ENCODE measurements around the gene CYP1B1. TPM values are rescaled to one million over a fixed set of nuclear protein-coding genes. Genes with fewer than 3 reads are reported as not detected.

CYP1B1 gene
- total RNA-seq, 4 donors from 2014 or later: 10.7 to 19.6 (median 12.8) TPM

GRCh38 chr2:38033646-38034045, 42.3 kb downstream of the CYP1B1 start:
- H3K4me1 ChIP-seq: peaks cover 8% of the 10 kb centered on the region
- DNase-seq (ENCODE audit: low spot score in 2 of 2): no peak
- TF ChIP-seq POLR2A (IDR thresholded peaks at IDR 0.05) (no peak), POLR2AphosphoS5 (IDR thresholded peaks at IDR 0.05) (no peak), EP300 (IDR thresholded peaks at IDR 0.05) (no peak), CTCF (IDR thresholded peaks at IDR 0.05) (no peak)
- H3K27ac ChIP-seq: no peak overlapping the region
- no peaks in the 10 kb centered on the region for H3K9me3 ChIP-seq
- no peak overlapping the region for H3K4me3 ChIP-seq
- 43% methylated on average over 2 of the region's 2 CpGs for WGBS
- peaks cover 19% of the 10 kb centered on the region for H3K27me3 ChIP-seq
- no peaks in the 10 kb centered on the region for H3K36me3 ChIP-seq

- WGBS: 91% methylated on average over 2 of the region's 2 CpGs
- Histone ChIP-seq H3K27me3 (peaks cover 12% of the 10 kb centered on the region), H3K27ac (no peak overlapping the region), H3K4me1 (peaks cover 1% of the 10 kb centered on the region), H3K9me3 (no peaks in the 10 kb centered on the region), H3K4me3 (no peak overlapping the region), H3K36me3 (no peaks in the 10 kb centered on the region)
- DNase-seq (ENCODE audit: low spot score in 2 of 2): no peak
- TF ChIP-seq CTCF (IDR thresholded peaks at IDR 0.05): no peak
- TF ChIP-seq POLR2AphosphoS5 (IDR thresholded peaks at IDR 0.05): no peak
- TF ChIP-seq EP300 (IDR thresholded peaks at IDR 0.05): no peak
- no peak for TF ChIP-seq POLR2A (IDR thresholded peaks at IDR 0.05)
Measured at GRCh38 chr2:38032946-38033345, 43.0 kb downstream of the CYP1B1 start.

GRCh38 chr2:38030635-38031355, 45.2 kb downstream of the CYP1B1 start:
- no peaks in the 10 kb centered on the region for H3K36me3 ChIP-seq
- no peaks in the 10 kb centered on the region for H3K27me3 ChIP-seq
- no peak overlapping the region for H3K27ac ChIP-seq
- TF ChIP-seq EP300 (IDR thresholded peaks at IDR 0.05): no peak
- TF ChIP-seq POLR2A (IDR thresholded peaks at IDR 0.05): no peak
- no peak for TF ChIP-seq CTCF (IDR thresholded peaks at IDR 0.05)
- no peak for TF ChIP-seq POLR2AphosphoS5 (IDR thresholded peaks at IDR 0.05)
- DNase-seq (ENCODE audit: low spot score in 2 of 2): no peak
- H3K4me1 ChIP-seq: no peaks in the 10 kb centered on the region
- no peaks in the 10 kb centered on the region for H3K9me3 ChIP-seq
- WGBS: 47% methylated on average over 1 of the region's 1 CpG
- no peak overlapping the region for H3K4me3 ChIP-seq

GRCh38 chr2:38029512-38029911, 46.4 kb downstream of the CYP1B1 start:
- H3K4me3 ChIP-seq: no peak overlapping the region
- no peaks in the 10 kb centered on the region for H3K4me1 ChIP-seq
- TF ChIP-seq EP300 (IDR thresholded peaks at IDR 0.05): no peak
- TF ChIP-seq POLR2AphosphoS5 (IDR thresholded peaks at IDR 0.05): no peak
- TF ChIP-seq POLR2A (IDR thresholded peaks at IDR 0.05): no peak
- TF ChIP-seq CTCF (IDR thresholded peaks at IDR 0.05): no peak
- H3K27ac ChIP-seq: no peak overlapping the region
- H3K9me3 ChIP-seq: no peaks in the 10 kb centered on the region
- 87% methylated on average over 5 of the region's 5 CpGs for WGBS
- no peak for DNase-seq (ENCODE audit: low spot score in 2 of 2)
- no peaks in the 10 kb centered on the region for H3K36me3 ChIP-seq
- no peaks in the 10 kb centered on the region for H3K27me3 ChIP-seq

GRCh38 chr2:38028829-38029228, 47.1 kb downstream of the CYP1B1 start:
- Histone ChIP-seq H3K27me3 (no peaks in the 10 kb centered on the region), H3K36me3 (no peaks in the 10 kb centered on the region), H3K27ac (no peak overlapping the region), H3K4me3 (no peak overlapping the region), H3K4me1 (no peaks in the 10 kb centered on the region), H3K9me3 (no peaks in the 10 kb centered on the region)
- no peak for DNase-seq (ENCODE audit: low spot score in 2 of 2)
- no peak for TF ChIP-seq CTCF (IDR thresholded peaks at IDR 0.05)
- no peak for TF ChIP-seq POLR2A (IDR thresholded peaks at IDR 0.05)
- no peak for TF ChIP-seq EP300 (IDR thresholded peaks at IDR 0.05)
- TF ChIP-seq POLR2AphosphoS5 (IDR thresholded peaks at IDR 0.05): no peak
- WGBS: 94% methylated on average over 4 of the region's 4 CpGs

Measured in suprapubic skin (tissue), 4 donors.